ENCODE data around the gene TSNAX. TPM values are rescaled to one million over a fixed set of nuclear protein-coding genes. Genes with fewer than 3 reads are reported as not detected.

Gene TSNAX, protein sequence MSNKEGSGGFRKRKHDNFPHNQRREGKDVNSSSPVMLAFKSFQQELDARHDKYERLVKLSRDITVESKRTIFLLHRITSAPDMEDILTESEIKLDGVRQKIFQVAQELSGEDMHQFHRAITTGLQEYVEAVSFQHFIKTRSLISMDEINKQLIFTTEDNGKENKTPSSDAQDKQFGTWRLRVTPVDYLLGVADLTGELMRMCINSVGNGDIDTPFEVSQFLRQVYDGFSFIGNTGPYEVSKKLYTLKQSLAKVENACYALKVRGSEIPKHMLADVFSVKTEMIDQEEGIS
- total RNA-seq (2022; extraction: Qiagen RNA extraction): 33.0 to 61.0 TPM (median 37.1 TPM) in 5 replicates

DNA sequence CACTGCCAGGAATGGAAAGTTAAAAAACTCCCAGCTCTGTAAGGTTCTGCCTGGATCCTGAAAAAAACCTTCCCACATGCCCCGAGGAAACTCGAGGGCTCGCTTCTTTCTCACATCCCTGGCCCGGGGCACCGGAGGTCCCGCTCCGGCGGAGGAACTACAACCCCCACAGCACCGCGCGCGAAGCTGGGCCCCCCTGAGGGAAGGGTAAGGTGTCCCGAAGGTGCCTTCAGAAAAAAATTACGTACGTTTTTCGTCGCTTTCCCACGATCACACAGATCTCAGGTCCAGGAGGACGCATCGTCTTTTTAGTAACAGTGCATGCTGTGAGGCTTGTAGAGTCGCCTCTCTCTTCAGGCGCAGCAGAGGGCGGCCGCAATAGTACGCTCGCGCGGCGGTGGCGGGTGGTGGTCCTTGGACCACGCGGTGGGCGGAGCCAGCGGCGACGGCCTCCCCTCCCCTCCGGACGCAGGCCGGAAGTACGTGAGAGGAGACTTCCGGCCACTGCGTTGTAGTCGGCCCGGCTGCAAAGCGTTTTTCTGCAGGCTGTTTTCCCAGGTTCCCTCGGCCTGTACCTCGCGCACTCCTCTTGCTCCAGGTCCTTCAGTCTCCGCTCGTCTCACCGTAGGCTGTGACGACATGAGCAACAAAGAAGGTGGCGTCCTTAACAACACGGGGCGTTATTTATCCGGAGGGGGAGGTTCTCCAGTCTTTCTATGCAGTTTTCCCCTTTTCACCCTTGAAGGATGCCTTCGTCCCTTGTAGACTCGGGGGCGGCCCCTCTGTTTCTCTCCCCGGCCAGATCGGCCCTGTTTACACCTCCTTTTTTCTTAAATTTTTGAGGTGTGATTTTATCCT, at the start of gene TSNAX:
Gene TSNAX, plus strand, starts transcription at position 498 of the 858 bp plus-strand sequence. Its CDS starts 142 bp downstream, at position 640.

Other genes starting within 250 kb of the TSNAX start
- gene EXOC8, start 190.8 kb upstream of the TSNAX start, total RNA-seq (2022; extraction: Qiagen RNA extraction): 7.8 to 10.6 TPM (median 8.5 TPM) in 5 replicates
- gene SPRTN, start 190.4 kb upstream of the TSNAX start, total RNA-seq (2022; extraction: Qiagen RNA extraction): 11.4 to 14.2 TPM (median 13.1 TPM) in 5 replicates
- gene EGLN1, start 106.4 kb upstream of the TSNAX start, total RNA-seq (2022; extraction: Qiagen RNA extraction): 51.0 to 71.3 TPM (median 54.4 TPM) in 5 replicates
- 0.10 to 0.31 TPM (median 0.22 TPM) in 5 replicates for gene DISC1, start 98.1 kb downstream of the TSNAX start, total RNA-seq (2022; extraction: Qiagen RNA extraction)

Data from A549 treated with AZD2906 at 1 μM for 4 hours (cell line).